Peyer's patch (tissue), 4 donors: ENCODE data around the gene ANKRD29.
"Not testable (repeated sequence)": the region's sequence is repeated elsewhere in the genome, so short reads cannot be mapped to it uniquely, and the experiment has no call there.

ENCODE experiments used
- POLR2A ChIP-seq, 2 donors: fragments of 450-650 bp; IDR thresholded peaks; one replicate each; pipeline ENCODE4 v1.5.1; 2017; ENCODE audit warnings: antibody characterized with exemption in 2 of 2, mild to moderate bottlenecking in 2 of 2, moderate library complexity in 2 of 2
- TF ChIP-seq, protein P1 (sequence below), 6 experiments: fragments of 450-650 bp in 4 of 6; fragments of 200-600 bp in 2 of 6; sonication (generic) in 1 of 6; IDR thresholded peaks; one replicate each; pipeline ENCODE4 v1.5.1; 2017 to 2019; ENCODE audit warnings: antibody characterized with exemption in 6 of 6, mild to moderate bottlenecking in 3 of 6, moderate library complexity in 1 of 6

DNA sequence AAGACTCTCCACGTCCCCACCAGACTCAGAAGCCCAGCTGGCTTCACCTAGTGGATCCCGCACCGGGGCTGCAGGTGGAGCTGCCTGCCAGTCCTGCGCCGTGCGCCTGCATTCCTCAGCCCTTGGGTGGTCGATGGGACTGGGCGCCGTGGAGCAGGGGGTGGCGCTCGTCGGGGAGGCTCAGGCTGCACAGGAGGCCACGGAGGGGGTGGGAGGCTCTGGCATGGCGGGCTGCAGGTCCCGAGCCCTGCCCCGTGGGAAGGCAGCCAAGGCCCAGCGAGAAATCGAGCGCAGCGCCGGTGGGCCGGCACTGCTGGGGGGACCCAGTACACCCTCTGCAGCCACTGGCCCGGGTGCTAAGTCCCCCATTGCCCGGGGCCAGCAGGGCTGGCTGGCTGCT, 85.2 kb downstream of the ANKRD29 start:
- TF ChIP-seq, protein P1, sequence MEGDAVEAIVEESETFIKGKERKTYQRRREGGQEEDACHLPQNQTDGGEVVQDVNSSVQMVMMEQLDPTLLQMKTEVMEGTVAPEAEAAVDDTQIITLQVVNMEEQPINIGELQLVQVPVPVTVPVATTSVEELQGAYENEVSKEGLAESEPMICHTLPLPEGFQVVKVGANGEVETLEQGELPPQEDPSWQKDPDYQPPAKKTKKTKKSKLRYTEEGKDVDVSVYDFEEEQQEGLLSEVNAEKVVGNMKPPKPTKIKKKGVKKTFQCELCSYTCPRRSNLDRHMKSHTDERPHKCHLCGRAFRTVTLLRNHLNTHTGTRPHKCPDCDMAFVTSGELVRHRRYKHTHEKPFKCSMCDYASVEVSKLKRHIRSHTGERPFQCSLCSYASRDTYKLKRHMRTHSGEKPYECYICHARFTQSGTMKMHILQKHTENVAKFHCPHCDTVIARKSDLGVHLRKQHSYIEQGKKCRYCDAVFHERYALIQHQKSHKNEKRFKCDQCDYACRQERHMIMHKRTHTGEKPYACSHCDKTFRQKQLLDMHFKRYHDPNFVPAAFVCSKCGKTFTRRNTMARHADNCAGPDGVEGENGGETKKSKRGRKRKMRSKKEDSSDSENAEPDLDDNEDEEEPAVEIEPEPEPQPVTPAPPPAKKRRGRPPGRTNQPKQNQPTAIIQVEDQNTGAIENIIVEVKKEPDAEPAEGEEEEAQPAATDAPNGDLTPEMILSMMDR (IDR thresholded peaks at IDR 0.05): not testable (repeated sequence)
- TF ChIP-seq POLR2A (IDR thresholded peaks at IDR 0.05): not testable (repeated sequence)
